HEK293 (cell line): ENCODE data around the gene CRIP2.

Experiments
- ZBTB11 ChIP-seq: fragments of 450-650 bp; formaldehyde crosslinking; conservative IDR thresholded peaks from 2 replicates; pipeline ENCODE4 v1.5.1; 2016; ENCODE audit warnings: low read depth, missing biosample characterization, missing genetic modification characterization
- ZNF174 ChIP-seq: fragments of 450-650 bp; formaldehyde crosslinking; IDR thresholded peaks from 2 replicates; pipeline ENCODE4 v1.5.0; 2017; ENCODE audit warnings: missing biosample characterization, mild to moderate bottlenecking, missing genetic modification characterization
- ZNF366 ChIP-seq: fragments of 450-650 bp; formaldehyde crosslinking; conservative IDR thresholded peaks from 2 replicates; pipeline ENCODE4 v1.5.1; 2016; ENCODE audit warnings: missing biosample characterization, missing genetic modification characterization
- ZNF398 ChIP-seq: fragments of 450-650 bp; formaldehyde crosslinking; IDR thresholded peaks from 2 replicates; pipeline ENCODE4 v1.5.1; 2017; ENCODE audit warnings: missing biosample characterization, missing genetic modification characterization
- ZNF449 ChIP-seq: fragments of 450-650 bp; formaldehyde crosslinking; IDR thresholded peaks from 2 replicates; pipeline ENCODE4 v1.5.1; 2017; ENCODE audit warnings: missing biosample characterization, mild to moderate bottlenecking, missing genetic modification characterization, moderate library complexity
- ZNF473 ChIP-seq: fragments of 450-650 bp; formaldehyde crosslinking; IDR thresholded peaks from 2 replicates; pipeline ENCODE4 v1.5.1; 2017; ENCODE audit warnings: missing biosample characterization, missing genetic modification characterization
- ZSCAN4 ChIP-seq: fragments of 450-650 bp; formaldehyde crosslinking; IDR thresholded peaks from 2 replicates; pipeline ENCODE4 v1.5.1; 2017; ENCODE audit warnings: missing biosample characterization, missing genetic modification characterization
- TF ChIP-seq, protein P1 (sequence below): fragments of 450-650 bp; formaldehyde crosslinking; IDR thresholded peaks from 2 replicates; pipeline ENCODE4 v1.5.1; 2016; ENCODE audit warnings: missing biosample characterization, missing genetic modification characterization

GRCh38 chr14:105452963-105453362 lies 21.7 kb upstream of the CRIP2 start:
- TF ChIP-seq ZNF398 (tag by site-specific recombination) (no peak), ZNF449 (tag by site-specific recombination) (no peak), ZNF473 (tag by site-specific recombination) (no peak), ZBTB11 (tag by site-specific recombination) (no peak), ZNF174 (no peak), ZNF366 (tag by site-specific recombination) (no peak), ZSCAN4 (no peak)
- TF ChIP-seq, protein P1, sequence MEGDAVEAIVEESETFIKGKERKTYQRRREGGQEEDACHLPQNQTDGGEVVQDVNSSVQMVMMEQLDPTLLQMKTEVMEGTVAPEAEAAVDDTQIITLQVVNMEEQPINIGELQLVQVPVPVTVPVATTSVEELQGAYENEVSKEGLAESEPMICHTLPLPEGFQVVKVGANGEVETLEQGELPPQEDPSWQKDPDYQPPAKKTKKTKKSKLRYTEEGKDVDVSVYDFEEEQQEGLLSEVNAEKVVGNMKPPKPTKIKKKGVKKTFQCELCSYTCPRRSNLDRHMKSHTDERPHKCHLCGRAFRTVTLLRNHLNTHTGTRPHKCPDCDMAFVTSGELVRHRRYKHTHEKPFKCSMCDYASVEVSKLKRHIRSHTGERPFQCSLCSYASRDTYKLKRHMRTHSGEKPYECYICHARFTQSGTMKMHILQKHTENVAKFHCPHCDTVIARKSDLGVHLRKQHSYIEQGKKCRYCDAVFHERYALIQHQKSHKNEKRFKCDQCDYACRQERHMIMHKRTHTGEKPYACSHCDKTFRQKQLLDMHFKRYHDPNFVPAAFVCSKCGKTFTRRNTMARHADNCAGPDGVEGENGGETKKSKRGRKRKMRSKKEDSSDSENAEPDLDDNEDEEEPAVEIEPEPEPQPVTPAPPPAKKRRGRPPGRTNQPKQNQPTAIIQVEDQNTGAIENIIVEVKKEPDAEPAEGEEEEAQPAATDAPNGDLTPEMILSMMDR (tag by site-specific recombination): no peak
